ENCODE results near the gene CGB7.
"Not testable (repeated sequence)": the region's sequence is repeated elsewhere in the genome, so short reads cannot be mapped to it uniquely, and the experiment has no call there.

CGB7 gene

DNA sequence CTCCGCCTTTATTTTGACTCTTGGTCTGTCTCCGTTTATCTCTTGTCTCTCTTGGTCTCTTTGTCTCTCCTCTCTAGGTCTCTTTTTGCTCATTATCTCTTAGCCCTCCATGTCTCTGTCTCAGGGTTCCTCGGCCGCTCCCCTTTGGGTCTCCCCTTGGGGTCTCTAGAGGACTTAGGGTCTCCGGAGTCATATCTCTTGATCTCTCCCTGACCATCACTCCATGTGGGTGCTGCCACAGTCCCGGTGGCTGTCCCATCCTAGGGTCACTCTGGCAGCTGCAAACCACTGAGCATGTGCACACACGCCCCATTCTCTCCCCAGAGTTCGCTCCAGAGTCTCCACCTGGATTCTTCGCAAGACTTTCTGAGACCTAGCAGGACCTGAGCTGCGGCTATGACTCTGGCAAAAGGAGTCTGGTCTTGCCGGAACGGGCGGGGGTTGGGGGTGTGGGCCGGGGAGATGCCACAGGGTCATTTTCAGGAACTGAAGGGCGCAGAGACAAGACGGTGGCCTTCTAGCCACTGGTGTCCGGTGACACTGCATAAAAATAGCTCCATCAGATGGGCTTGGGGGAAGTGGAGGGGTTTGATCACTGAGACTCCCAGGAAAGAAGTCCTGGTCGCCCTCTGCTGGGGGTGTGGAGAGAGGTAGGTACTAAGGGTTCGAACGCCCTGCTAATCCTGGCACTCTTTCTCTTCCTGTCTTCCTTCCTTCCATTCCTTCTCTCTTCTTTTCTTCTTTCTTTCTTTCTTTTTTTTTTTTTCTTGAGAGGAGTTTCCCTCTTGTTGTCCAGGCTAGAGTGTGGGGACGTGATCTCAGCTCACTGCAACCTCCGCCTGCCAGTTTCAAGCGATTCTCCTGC lies 16.2 kb upstream of the CGB7 start:
- DNase-seq = no peak

DNA sequence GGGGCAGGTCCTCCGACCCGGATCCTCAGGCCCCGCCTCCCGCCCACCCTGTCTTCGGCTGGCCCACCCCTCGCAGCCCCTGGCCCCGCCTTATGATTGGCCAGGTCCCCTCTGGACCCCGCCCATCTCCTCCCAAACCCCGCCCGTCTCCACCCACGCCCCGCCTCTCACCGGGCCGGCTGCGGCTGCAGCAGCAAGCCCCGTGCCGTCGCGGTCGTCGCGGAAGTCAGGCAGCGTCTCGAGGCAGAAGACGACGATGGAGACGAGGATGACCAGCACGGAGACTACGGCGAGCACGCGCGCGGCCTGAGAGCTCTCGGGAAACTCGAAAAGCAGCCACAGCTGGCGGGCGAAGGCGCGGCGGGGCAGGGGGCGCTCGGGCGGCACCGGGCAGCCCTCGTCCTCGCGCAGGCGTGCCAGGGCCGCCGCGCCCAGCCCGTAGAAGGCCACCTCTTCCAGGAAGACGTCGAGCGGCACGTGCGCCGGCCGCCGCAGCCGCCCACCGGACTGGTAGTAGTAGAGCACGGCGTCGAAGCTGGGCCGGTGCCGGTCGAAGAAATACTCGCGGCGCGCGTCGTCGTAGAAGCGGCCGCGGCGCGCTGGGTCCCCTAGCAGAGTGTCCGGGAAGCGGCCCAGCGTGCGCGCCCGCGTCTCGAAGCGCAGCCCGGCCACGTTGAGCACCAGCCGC lies 14.5 kb upstream of the CGB7 start:
- DNase-seq = no peak

DNA sequence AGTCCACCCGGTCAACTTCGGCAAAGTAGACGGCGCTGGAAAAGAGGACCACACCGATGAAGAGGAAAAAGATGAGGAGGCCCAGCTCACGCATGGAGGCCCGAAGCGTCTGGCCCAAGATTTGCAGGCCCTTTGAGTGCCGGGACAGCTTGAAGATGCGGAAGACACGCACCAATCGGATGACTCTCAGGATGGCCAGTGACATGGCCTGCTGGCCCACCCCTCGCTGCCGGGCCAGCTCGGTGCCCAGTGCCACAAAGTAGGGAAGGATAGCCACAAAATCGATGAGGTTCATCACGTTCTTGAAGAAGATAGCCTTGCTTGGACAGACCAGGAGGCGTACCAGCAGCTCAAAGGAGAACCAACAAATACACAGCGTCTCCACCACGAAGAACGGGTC lies 12.9 kb upstream of the CGB7 start:
- no peak for DNase-seq

- DNase-seq = no peak
Observed at GRCh38 chr19:49069026-49069425, 11.5 kb upstream of the CGB7 start.

- DNase-seq = no peak
Observed at GRCh38 chr19:49067554-49067953, 10.0 kb upstream of the CGB7 start.

DNA sequence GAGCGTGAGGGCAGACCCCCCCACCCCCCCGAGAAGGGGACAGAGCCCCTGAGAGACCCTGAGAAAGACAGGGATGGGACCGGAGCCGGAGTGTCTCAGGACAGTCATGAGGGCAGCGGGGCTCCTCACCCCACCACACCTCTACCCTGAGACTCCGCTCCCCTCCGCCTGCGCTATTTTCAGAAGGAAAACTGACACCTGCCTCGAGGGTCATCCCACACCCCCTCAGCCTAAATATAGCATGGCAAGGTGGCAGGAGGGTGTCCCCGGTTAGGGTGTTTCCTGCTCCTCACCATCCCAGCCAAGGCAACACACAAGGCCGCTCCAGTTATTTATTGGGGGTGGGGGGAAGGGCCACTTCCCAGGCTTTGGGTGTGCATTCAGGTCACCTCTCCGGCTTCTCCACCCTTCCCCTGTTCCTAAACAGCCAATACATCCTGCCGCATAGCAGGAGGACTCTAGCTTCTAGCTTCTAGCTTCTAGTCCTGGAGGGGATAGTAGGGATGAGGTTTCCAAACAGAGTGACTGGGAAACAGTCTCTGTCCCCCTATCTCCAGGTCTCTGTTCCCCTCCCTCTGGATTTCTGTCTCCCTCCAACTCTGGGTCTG lies 8.5 kb upstream of the CGB7 start:
- no peak for DNase-seq

GRCh38 chr19:49064768-49065611 lies 7.4 kb upstream of the CGB7 start, which contains the start of gene NTF4:
TSS of gene NTF4 (minus strand) at chr19:49064818. CDS start at chr19:49061997, 2,821 bp downstream.
- no peak for DNase-seq

- no peak for DNase-seq
Observed at GRCh38 chr19:49064029-49064629, 6.6 kb upstream of the CGB7 start.

DNA sequence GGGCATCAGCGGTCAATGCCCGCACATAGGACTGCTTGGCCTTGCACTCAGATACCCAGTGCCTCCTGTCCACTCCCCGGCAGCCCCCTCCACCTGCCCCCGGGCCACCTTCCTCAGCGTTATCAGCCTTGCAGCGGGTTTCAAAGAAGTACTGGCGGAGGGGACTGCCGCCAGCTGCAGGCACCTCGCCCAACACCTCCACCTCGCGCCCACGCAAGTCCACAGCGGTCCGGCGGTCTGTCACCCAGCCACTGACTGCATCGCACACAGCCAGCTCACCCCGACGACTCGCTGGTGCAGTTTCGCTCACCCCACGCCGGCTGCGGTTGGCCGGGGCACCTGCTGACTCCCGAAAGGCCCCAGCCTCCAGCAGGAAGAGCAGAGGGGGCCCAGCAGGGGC lies 3.9 kb upstream of the CGB7 start:
- no peak for DNase-seq

GRCh38 chr19:49061000-49061399 lies 3.5 kb upstream of the CGB7 start:
- no peak for DNase-seq

- DNase-seq = no peak
Observed at GRCh38 chr19:49059053-49059452, 1.5 kb upstream of the CGB7 start.

GRCh38 chr19:49058562-49058961 lies 1.0 kb upstream of the CGB7 start:
- no peak for DNase-seq

- DNase-seq = not testable (repeated sequence)
Observed at GRCh38 chr19:49056902-49057596, 500 bp downstream of the CGB7 start.

DNA sequence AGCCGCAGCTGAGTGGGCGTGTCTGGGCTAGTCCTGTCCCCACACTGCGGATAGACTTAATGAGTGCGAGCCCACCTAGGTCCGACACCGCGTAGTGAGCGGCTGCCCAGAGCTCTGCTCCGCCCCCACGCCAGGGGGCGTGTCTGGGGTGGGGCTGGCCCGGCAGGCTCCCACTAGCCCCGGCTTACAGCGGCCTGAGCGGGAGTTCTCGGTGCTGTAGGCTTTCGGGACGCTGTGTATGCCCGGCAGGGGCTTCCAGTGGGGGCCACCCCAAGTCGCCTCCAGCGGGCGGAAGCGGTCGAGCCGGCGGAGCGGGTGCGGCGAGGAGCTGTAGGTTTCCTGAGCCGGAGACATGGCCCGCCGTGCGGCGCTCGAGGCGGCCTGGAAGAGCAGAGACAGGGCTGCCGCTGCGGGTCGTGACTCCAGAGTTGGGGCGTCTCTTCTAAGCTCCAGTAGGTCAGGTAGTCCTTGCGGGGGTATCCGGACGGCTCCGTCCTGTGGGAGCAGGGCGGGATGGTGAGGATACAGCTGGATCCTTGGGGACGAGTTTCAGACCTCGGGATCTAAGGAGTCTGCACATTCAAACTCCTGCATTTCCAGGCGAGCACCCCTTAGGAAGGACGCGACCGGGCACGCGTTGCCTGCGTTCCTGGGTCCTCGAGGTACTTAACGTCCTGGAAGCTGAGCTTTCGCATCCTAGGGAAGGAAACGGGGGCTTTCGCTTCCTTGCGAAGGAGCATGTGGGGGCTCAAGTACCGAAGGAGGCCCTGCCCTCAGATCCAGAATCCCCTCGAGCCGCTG lies 1.2 kb downstream of the CGB7 start:
- DNase-seq = no peak

GRCh38 chr19:49050376-49051033 lies 7.0 kb downstream of the CGB7 start:
- DNase-seq = not testable (repeated sequence)

GRCh38 chr19:49049834-49050233 lies 7.7 kb downstream of the CGB7 start:
- DNase-seq = not testable (repeated sequence)

DNA sequence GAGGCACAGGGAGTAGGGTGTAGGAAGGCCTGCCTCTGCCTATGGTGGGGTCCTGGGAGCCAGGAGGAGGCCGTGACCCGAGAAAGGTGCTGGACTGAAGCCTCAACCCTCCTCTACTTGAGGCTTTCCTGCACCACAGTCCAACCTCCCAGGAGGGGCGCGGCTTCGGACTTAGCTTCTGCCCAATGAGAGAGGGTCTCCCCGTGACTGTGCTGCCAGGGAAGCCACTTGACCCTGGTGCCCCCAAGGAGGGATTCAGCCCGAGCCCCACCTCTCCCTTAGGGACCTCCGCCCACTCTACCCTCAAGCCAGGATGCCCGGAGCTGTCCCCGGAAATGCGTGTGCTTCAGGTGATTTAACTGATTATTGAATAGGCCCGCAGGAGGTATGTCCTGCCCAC lies 8.5 kb downstream of the CGB7 start, which contains the start of gene CGB8:
Gene CGB8 (minus strand): TSS at position 101 of the 400 bp plus-strand sequence. CDS start 372 bp downstream, outside the sequence.
- DNase-seq = not testable (repeated sequence)

GRCh38 chr19:49043548-49043947 lies 14.0 kb downstream of the CGB7 start, which contains the start of gene CGB5:
TSS of gene CGB5 (plus strand) at chr19:49043848. CDS start at chr19:49044210, 362 bp downstream.
- DNase-seq = not testable (repeated sequence)

DNA sequence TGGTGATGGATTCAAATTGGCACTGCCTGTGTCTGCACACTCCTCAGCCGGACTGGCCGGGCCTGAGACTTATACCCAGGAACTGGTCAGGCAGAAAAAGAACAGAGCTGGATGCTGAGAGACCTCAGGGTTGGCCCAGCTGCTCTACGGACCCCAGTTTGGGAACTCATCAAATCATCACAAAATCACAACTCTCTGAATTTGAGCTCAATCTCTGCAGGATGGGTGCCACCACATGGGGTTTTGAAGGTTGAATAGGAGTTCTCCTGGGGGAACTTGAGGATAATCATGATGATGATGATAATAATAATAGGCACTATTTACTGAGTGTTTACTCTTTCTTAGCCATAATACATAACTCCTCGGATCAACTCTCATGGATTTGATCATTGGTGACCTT lies 14.9 kb downstream of the CGB7 start:
- not testable (repeated sequence) for DNase-seq

DNA sequence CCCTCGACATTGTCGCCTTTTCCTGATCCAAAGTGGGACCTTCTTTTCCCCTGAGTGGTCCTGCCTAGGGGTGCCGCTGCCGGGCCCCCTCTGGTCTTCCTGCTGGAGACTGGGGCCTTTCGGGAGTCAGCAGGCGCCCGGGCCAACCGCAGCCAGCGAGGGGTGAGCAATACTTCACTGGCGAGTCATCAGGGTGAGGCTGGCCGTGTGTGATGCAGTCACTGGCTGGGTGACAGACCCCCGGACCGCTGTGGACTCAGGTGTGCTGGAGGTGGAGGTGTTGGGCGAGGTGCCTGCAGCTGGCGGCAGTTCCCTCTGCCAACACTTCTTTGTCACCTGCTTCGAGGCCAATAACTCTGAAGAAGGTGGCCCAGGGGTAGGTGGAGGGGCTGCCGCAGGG lies 15.4 kb downstream of the CGB7 start:
- DNase-seq = no peak

Data from NCI-H2029 treated with DMSO at 0.1 percent for 48 hours (cell line).